NK-92 treated with Interleukin-12 subunit alpha and Interleukin-12 subunit beta, amount 100 ng/mL, for 24 hours (cell line): ENCODE data around the gene TEAD1.

Experiments
- DNase-seq: peaks from one replicate; lab custom pipeline; 2025; lab: John Stamatoyannopoulos, UW

Gene TEAD1

DNA sequence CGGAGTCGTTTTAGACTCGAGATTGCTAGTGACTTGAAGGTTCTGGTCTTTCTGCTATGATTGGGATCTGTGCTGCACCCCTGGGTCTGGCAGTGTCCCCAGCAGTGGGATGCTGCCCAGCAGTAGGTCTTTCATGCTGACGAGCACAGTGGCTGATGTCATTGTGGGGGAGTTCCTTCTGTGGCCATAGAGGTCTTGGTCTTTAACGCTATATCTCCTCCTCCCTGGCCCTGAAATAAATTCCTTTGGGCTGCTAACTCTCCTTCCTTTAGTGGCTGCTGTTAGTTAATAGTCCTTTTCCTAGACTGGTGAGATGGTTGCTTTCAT is 136.3 kb downstream of the TEAD1 start:
- no peak for DNase-seq

DNA sequence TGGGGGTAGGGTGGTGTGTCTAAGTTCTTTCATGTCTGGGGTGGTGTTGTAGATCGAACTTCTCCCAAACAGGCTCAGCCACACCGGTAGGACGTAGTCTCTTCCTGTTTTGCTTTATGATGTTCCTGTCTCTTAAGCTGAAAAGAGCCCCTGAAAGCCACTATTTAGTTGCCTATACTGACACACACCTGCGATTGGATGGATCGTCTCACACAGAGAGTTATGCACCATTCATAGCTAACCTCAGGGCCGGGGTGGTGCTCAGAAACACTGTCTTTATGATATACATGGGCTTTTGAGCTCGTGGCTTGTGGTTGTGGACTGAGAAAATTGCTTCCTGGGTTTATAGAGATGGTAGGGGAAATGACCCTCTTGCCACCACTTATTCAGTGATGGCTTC is 137.6 kb downstream of the TEAD1 start:
- no peak for DNase-seq

- DNase-seq, result no peak
These were observed 138.6 kb downstream of the TEAD1 start for GRCh38 chr11:12812849-12813248.

- no peak for DNase-seq
These were observed 139.4 kb downstream of the TEAD1 start for GRCh38 chr11:12813371-12814225.

DNA sequence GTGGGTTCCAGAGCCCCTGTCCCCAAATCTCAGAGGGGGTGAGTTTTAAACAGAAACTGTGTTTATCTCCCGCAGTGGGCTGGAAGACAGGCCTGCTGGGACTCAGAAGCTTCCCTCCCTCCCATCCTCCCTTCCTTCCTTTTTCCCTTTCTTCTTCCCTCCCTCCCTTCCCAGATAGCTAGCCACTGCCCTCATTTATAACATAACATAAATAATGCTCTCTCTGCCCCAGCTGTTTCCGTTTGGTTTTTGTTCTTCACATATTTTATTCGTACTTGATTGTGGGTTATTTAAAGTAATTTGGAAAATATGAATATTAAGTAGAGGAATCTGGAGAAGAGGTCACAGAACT is 140.9 kb downstream of the TEAD1 start:
- no peak for DNase-seq

GRCh38 chr11:12815931-12816494 is 141.8 kb downstream of the TEAD1 start:
- DNase-seq, result no peak

- DNase-seq, result no peak
These were observed 143.6 kb downstream of the TEAD1 start for GRCh38 chr11:12817681-12818332.

DNA sequence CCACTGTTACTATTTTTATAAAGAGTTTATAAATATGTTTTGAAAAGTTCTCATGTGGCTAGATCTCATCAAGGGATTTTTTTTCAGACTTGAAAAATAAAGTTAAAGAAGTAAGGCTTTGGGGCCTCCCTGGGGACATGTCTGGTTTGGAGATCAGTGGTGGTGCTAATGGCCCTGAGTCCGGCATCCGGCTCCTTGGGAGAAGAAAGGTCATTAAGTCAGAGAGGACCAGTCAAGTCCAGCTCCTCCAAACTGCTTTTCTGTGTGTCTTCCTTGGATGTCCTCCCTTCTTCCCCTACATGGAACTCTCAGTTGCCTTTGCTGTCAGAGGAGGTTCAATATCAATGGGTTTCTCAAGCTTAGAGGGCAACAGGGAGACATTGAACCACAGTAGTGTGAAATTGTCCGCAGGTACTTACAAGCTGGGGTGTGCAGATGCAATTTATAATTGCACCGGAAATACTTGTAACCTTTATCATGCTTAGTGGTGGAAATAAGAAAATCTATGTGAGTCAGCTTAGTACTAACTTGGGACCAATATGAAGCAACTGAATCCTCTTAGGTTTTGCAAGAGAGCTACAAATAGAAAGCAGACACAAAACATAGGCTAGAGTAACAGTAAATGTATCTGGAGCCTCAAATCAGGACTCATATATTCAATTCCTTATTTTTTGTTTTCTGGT is 144.3 kb downstream of the TEAD1 start:
- DNase-seq, result no peak

DNA sequence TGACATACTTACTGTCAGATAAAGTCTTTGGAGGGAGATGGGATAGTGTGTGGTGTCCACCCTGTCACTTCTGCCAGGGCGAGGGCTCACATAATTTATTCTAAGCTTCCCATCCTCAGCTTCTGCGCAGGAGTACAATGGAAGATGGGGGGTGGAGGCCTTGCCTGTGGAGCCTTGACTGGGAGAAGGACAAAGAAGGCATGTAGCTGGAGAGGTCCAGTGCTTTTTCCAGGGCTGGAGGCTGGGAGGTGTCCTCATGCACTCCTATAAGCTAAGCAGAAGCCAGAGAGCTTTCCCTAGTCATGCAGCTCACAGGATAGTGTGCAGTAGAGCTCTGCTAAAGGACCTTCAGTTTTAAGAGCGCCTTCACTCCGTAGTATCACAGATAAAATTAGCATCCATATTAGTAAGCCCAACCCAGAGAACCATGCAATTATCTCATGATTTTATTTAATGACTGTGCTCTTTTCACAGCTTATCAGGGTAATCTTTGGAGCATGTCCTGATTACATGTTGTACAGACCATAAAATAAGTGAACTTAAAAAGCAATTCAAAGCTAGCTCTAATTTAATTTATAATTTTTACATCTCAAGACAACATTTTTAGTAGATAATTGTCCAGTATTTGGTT is 148.3 kb downstream of the TEAD1 start:
- DNase-seq, result no peak

- DNase-seq, result no peak
These were observed 150.2 kb downstream of the TEAD1 start for GRCh38 chr11:12824281-12825041.

DNA sequence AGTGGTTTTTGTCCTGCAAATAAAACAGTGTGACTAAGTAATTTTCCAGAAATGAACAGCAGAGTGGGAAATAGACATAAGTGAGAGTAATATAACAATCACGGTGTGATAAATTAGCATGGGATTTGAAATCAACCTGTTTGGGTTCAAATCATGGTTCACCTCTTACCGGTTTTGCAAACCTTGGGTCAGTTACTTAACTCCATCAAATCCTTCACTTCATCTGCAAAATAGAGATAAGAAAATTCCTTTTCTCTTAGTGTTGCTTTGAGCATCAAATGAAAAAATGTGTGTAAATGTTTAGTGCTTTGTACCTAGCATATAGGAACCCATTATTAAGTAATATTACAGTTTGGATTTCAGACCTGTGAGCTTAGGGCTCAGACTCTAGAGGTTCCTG is 152.2 kb downstream of the TEAD1 start:
- DNase-seq, result no peak

DNA sequence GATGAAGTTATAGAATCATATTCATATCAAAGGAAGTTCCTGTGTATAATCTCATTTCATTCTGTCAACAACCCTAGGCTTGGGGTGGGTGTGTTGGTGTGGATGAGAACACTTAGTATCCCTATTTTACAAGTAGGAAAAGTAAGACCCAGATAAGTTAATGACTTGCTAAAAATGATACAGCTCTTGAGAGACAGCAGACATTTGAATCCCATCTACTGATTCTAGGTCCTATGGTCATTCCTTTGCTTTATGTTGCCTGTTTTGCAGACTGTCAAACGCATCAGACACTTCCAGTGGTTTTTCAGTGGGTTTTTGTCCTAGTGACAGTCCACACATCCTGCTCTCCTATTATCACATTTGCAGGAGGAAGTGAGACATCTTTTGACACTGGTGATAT is 153.1 kb downstream of the TEAD1 start:
- DNase-seq, result no peak

DNA sequence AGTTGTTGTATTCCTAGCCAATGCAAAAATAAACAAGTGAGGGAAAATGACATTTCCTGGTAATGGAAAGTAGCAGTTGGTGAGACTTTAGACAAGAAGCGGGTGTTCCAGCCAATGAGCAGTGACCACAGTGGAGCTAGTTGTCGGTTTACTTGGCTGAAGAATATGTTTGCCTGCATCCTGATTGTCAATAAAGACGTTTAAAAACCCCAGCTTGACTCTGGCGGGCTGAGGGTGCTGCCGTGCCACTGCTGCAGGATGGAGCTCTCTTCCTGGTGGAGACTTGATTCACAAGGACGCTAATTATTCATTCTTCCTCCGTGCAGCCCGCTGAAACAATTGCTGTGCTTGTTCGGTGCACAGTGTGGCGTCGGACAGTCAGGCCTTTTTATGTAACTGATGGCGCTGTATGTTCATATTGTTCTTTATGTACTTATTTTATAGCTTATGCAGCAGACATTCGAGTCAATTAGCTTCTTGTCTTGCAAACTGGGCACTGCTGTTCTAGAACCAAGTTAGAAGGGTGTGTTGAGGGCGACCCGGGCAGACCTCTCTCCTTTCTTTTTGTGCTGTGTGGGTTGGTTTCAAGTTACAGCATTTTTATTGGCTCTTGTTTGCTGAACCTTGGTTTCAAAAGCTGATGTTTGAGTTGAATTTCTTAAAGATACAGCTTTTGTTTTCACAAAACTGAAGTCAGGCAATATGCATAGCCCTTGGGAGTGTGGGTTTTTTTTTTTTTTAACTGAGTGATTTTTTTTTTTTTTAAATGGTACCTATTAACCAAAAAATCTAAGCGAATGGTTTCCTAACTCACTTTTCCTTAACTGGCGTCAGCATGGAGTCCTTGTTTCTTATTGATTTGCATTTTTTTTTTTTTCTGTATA is 153.9 kb downstream of the TEAD1 start:
- DNase-seq, result no peak

- no peak for DNase-seq
These were observed 154.9 kb downstream of the TEAD1 start for GRCh38 chr11:12829131-12829530.

- no peak for DNase-seq
These were observed 155.5 kb downstream of the TEAD1 start for GRCh38 chr11:12829540-12830314.

GRCh38 chr11:12831471-12832202 is 157.4 kb downstream of the TEAD1 start:
- DNase-seq, result no peak

- DNase-seq, result no peak
These were observed 158.4 kb downstream of the TEAD1 start for GRCh38 chr11:12832480-12833224.

- no peak for DNase-seq
These were observed 159.9 kb downstream of the TEAD1 start for GRCh38 chr11:12834166-12834565.
